NB4 (cell line): ENCODE data around the gene UBQLN1.
"Not testable (repeated sequence)": the region's sequence is repeated elsewhere in the genome, so short reads cannot be mapped to it uniquely, and the experiment has no call there.

Source experiments
- DNase-seq: peaks from one replicate; pipeline ENCODE4 v3.0.0; 2010; ENCODE audit warnings: low read depth
- H3K4me3 ChIP-seq: one replicate; pipeline ENCODE4 v1.5.1; 2011; ENCODE audit warnings: mild to moderate bottlenecking, low read depth, low read length, moderate library complexity
- MYC ChIP-seq: IDR thresholded peaks from 2 replicates; pipeline ENCODE4 v1.6.1; 2011; ENCODE audit warnings: low read depth, low read length
- POLR2A ChIP-seq: IDR thresholded peaks from 2 replicates; pipeline ENCODE4 v1.6.1; 2011; ENCODE audit warnings: mild to moderate bottlenecking; ENCODE audit not compliant: insufficient read length; ENCODE audit errors: extremely low read depth
- TF ChIP-seq, protein P1 (sequence below): IDR thresholded peaks from one replicate; pipeline ENCODE4 v1.5.1; 2012; ENCODE audit warnings: low read depth, low read length
- TF ChIP-seq, protein P2 (sequence below): IDR thresholded peaks from 2 replicates; pipeline ENCODE4 v1.6.1; 2011; ENCODE audit warnings: low read depth, low read length

Gene UBQLN1

DNA sequence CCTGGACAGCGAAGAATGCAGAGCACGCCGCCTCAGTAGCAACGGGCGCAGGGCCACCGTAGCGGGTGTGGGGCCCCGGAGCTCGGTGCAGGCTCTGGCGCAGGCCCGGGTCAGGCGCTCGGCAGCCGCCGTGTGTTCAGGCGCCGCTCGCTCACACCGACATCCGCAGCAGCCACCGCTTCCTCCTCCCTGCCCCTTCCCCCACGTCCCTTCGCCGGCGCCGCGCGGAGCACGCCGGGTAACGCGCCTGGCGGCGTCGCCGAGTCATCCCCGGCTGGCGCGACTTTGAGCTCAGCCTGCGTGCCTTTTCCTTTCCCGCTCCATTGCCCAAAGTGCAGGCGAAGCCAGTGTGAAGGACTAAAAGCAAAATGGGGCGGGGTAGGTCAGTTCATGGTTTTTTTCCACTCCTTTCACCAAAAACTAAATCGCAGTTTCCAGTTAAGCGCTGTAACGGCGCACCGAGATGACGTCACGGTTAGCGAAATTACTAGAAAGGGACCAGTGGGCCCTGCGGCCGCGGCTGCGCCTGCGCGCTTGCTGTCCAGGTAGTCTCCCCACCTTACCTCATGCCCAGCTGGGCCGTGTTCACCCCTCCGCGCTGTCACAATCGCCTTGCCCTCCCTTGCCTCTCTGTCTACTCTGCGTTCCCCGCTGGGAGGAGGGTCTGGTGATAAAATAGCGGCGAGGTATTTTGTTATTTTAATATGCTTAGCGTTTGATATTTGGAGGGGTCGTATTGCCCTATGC, at the start of gene UBQLN1:
UBQLN1 (minus strand) TSS at position 191 of the 747 bp plus-strand sequence. CDS start 279 bp downstream, outside the sequence.
- peak within 1 kb of the TSS; percentile 97 for H3K4me3 ChIP-seq
- TF ChIP-seq MYC (peak; percentile 72), POLR2A (peak; percentile 69)
- TF ChIP-seq, protein P1, sequence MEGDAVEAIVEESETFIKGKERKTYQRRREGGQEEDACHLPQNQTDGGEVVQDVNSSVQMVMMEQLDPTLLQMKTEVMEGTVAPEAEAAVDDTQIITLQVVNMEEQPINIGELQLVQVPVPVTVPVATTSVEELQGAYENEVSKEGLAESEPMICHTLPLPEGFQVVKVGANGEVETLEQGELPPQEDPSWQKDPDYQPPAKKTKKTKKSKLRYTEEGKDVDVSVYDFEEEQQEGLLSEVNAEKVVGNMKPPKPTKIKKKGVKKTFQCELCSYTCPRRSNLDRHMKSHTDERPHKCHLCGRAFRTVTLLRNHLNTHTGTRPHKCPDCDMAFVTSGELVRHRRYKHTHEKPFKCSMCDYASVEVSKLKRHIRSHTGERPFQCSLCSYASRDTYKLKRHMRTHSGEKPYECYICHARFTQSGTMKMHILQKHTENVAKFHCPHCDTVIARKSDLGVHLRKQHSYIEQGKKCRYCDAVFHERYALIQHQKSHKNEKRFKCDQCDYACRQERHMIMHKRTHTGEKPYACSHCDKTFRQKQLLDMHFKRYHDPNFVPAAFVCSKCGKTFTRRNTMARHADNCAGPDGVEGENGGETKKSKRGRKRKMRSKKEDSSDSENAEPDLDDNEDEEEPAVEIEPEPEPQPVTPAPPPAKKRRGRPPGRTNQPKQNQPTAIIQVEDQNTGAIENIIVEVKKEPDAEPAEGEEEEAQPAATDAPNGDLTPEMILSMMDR: no peak
- TF ChIP-seq, protein P2, sequence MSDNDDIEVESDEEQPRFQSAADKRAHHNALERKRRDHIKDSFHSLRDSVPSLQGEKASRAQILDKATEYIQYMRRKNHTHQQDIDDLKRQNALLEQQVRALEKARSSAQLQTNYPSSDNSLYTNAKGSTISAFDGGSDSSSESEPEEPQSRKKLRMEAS: peak; percentile 70
- peak; percentile 91 for DNase-seq

DNA sequence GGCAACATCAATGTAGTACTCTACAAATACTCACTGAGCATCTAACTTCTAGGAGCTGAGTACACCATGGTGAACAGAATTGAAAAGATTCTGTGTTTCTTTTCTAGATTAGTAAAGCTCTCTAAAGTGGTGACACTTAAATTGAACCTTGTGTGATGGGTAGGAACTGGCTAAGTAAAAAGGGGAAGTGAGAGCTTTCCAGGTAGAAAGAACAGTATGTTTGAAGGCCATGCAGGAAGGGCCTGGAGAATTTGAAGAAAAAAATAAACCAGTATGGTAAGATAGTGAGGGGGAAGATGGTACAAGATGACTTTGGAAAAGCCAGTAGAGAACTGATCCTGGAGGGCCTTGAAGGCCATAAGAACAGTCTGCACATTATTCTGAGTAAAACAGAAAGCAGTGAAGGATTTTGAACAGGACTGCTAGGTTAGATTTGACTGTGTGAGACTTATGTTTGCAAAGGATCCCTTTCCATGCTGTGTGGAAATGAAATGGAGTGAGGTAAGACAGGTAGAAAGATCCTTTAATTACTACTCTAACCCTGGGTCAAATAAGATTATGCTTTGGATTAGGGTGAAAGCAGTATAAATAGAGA, 46.7 kb upstream of the UBQLN1 start:
- no peak for TF ChIP-seq POLR2A
- no peak for TF ChIP-seq MYC
- TF ChIP-seq, protein P1: no peak
- TF ChIP-seq, protein P2: no peak

DNA sequence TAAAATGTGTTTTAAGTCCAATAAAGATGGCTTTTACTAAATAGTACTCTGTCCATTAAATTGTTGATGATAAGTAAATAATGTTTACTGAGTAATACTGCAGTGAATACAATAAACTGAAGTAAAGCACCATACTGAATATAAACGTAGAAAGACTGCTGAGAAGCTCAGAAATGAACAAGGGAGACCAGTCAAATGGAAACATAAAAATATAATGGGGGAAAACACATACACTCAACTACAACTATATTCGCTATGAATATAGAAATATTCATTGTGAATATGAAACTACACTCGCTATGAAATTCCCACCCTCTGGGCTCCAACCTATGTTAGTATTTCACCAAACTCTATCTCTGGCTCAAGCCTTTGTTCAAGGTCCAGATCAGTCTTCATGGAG, 41.9 kb upstream of the UBQLN1 start:
- DNase-seq: no peak
- H3K4me3 ChIP-seq: no peak overlapping the region
- TF ChIP-seq, protein P2: no peak
- TF ChIP-seq, protein P1: no peak
- TF ChIP-seq MYC (no peak), POLR2A (no peak)

More for the DNA sequence above, 46.7 kb upstream of the UBQLN1 start:
- peak; percentile 33 for DNase-seq
- no peak overlapping the region for H3K4me3 ChIP-seq

- no peak overlapping the region for H3K4me3 ChIP-seq
- DNase-seq: no peak
- TF ChIP-seq, protein P2: no peak
- no peak for TF ChIP-seq MYC
- TF ChIP-seq POLR2A: no peak
- TF ChIP-seq, protein P1: no peak
These were observed 36.4 kb upstream of the UBQLN1 start for GRCh38 chr9:83744206-83744605.

DNA sequence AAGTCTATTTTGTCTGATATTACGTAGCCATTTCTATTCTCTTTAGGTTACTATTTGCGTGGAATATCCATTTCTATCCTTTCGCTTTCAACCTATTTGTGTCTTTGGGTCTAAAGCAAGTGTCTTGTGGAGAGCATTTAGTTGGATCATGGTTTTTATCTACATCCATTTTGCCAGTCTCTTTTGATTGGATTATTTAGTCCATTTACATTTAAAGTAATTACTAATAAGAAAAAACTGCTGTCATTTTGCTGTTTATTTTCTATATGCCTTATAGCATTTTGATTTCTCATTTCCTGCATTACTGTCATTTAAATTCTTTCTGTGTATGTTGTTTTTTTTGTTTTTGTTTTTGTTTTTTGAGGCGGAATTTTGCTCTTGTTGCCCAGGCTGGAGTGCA, 26.0 kb upstream of the UBQLN1 start:
- no peak for TF ChIP-seq POLR2A
- TF ChIP-seq, protein P1: no peak
- TF ChIP-seq, protein P2: no peak
- TF ChIP-seq MYC: no peak
- no peak for DNase-seq
- H3K4me3 ChIP-seq: no peak overlapping the region

- DNase-seq: not testable (repeated sequence)
These were observed 21.0 kb upstream of the UBQLN1 start for GRCh38 chr9:83728591-83729368.

More at GRCh38 chr9:83728591-83729368, 21.0 kb upstream of the UBQLN1 start:
- H3K4me3 ChIP-seq: not testable (repeated sequence)
